ENCODE results near the gene SERINC2.
"Not testable (repeated sequence)": the region's sequence is repeated elsewhere in the genome, so short reads cannot be mapped to it uniquely, and the experiment has no call there.

Gene SERINC2

GRCh38 chr1:31472673-31473072 is 59.7 kb downstream of the SERINC2 start:
- DNase-seq, result not testable (repeated sequence)

- not testable (repeated sequence) for DNase-seq
Measured at GRCh38 chr1:31473508-31473907, 60.5 kb downstream of the SERINC2 start.

- not testable (repeated sequence) for DNase-seq
Measured at GRCh38 chr1:31474567-31474966, 61.6 kb downstream of the SERINC2 start.

- no peak for DNase-seq
Measured at GRCh38 chr1:31476891-31477846, 64.2 kb downstream of the SERINC2 start.

- DNase-seq, result no peak
Measured at GRCh38 chr1:31478167-31478566, 65.2 kb downstream of the SERINC2 start.

GRCh38 chr1:31479811-31480210 is 66.8 kb downstream of the SERINC2 start:
- DNase-seq, result no peak

GRCh38 chr1:31480426-31480825 is 67.4 kb downstream of the SERINC2 start:
- DNase-seq, result not testable (repeated sequence)

GRCh38 chr1:31482482-31483011 is 69.5 kb downstream of the SERINC2 start:
- DNase-seq, result no peak

- DNase-seq, result no peak
Measured at GRCh38 chr1:31483012-31483946, 70.3 kb downstream of the SERINC2 start.

Measured in T-helper 1 cell (primary cell).